HG02970 (cell line): ENCODE measurements around the gene FBXL12.
"Not testable (repeated sequence)": the region's sequence is repeated elsewhere in the genome, so short reads cannot be mapped to it uniquely, and the experiment has no call there.

ENCODE experiments used
- ATAC-seq: cut with Tn5 transposase; IDR thresholded peaks from one replicate; pipeline ENCODE4 v1.9.1; 2021; ENCODE audit warnings: mild to moderate bottlenecking, moderate library complexity, moderate number of reproducible peaks; ENCODE audit not compliant: unreplicated experiment, low FRiP score

Gene FBXL12

DNA sequence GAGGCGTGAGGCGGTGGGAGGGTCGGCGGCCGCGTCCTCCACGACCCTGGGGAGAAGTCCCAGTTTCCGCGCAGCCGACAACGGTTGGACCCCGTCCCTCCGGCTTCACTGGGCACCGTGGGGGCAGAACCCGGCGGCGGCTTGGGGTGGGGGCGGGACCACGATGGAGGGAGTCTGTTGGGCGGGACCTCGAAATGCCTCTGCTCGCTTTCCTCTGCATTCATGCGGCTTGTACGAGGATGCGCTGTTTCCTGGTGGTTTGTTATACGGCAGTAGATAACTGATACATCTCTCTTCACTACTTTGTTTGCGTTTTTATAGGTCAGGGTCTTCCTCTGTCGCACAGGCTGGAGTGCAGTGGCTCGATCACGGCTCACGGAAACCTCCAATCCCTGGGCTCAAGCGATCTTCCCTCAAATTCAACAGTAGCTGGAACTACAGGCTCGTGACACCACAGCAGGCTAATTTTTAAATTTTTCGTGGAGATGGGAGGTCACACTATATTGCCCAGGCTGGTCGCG lies 25.7 kb downstream of the FBXL12 start:
- ATAC-seq = no peak

DNA sequence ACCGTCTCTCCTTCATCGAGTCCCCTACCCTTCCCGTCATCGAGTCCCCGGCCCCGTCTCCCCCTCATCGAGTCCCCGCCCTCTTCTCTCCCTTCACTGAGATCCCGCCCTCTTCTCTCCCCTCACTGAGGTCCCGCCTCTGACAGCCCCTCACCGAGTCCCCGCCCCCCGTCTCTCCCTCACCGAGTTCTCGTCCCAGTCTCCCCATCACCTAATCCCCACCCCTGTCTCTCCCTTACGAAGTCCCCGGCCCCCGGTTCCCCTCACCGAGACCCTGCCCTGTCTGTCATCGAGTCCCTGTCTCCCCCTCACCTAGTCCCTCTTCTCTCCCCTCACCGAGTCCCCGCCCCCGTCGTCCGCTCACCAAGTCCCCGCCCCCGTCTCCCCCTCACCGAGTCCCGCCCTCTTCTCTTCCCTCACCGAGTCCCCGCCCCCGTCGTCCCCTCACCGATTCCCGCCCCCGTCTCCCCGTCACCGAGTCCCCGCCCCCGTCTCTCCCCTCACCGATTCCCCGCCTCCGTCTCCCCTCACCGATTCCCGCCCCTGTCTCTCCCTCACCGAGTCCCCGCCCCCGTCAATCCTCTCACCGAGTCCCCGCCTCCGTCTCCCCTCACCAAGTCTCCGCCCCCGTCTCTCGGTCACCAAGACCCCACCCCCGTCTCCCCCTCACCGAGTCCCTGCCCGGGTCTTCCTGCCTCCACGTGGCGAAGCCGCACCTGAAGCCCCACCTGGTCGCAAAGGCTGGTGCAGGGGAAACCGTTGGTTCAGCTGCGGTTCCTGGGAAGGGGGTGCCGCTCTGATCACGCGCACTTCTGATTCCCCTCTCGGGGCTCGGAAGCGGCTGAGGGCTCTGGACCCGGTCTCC lies 26.4 kb downstream of the FBXL12 start:
- ATAC-seq = no peak

DNA sequence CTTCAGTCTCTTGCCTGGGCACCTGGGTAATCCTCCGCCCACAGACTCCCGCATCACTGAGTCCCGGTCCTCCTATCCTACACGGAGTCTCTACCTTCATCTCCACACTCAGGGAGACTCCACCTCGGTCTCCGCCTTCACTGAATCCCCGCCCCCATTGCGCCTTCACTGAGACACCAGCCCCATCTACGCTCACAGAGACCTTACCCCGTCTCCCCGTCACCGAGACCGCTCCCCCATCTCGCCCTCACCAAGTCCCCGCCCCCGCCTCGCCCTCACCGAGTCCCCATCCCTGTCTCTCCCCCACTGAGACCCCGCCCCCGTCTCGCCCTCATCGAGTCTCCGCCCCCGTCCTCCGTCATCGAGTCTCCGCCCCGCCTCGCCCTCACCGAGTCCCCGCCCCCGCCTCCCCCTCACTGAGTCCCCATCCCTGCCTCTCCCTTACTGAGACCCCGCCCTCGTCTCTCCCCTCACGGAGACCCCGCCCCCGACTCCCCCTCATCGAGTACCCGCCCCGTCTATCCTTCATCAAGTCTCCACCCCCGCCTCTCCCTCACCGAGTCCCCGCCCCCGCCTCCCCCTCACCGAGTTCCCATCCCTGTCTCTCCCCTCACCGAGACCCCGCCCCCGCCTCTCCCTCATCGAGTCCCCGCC lies 27.2 kb downstream of the FBXL12 start:
- no peak for ATAC-seq

DNA sequence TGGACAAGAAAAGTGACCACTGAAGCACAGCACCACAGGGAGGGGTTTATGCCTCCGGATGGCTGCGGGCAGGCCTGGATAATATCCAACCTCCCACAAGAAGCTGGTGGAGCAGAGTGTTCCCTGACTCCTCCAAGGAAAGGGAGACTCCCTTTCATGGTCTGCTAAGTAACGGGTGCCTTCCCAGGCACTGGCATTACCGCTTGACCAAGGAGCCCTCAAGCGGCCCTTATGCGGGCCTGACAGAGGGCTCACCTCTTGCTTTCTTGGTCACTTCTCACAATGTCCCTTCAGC lies 27.9 kb downstream of the FBXL12 start:
- ATAC-seq = not testable (repeated sequence)

DNA sequence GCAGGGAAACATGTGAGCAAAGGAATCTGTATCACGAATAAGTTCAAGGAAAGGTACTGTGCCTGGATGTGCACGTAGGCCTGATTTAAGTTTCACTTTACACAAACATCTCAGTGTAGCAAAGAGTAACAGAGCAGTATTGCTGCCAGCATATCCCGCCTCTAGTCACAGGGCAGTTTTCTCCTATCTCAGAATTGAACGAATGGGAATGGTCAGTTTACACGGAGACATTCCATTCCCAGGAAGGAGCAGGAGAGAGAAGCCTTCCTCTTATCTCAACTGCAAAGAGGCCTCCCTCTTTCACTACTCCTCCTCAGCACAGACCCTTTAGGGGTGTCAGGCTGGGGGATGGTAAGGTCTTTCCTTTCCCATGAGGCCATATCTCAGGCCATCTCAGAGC lies 29.3 kb downstream of the FBXL12 start:
- ATAC-seq = not testable (repeated sequence)

DNA sequence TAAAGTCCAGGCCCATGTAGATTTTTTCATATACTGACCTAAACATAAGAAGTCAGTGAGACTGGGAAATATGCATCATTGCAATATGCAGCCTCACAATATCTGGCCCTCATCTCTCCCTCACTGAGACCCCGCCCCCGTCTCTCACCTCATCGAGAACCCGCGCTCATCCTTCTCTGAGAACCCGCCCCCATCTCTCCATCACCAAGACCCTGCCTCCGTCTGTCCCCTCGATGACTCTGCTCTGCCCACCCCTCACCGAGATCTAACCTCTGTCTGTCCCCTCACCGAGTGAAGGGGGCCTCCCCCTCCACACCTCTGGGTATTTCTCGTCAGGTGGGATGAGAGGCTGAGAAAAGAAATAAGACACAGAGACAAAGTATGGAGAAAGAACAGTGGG lies 29.8 kb downstream of the FBXL12 start:
- ATAC-seq = no peak

DNA sequence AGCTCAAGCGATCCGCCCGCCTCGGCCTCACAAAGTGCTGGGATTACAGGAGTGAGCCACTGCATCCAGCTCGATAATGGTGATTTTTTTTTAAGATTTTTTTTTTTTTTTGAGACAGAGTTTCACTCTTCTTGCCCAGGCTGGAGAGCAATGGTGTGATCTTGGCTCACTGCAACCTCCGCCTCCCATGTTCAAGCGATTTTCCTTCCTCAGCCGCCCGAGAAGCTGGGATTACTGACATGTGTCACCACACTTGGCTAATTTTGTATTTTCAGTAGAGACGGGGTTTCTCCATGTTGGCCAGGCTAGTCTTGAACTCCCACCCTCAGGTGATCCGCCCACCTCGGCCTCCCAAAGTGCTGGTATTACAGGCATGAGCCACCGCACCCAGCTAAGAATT lies 30.3 kb downstream of the FBXL12 start:
- not testable (repeated sequence) for ATAC-seq

DNA sequence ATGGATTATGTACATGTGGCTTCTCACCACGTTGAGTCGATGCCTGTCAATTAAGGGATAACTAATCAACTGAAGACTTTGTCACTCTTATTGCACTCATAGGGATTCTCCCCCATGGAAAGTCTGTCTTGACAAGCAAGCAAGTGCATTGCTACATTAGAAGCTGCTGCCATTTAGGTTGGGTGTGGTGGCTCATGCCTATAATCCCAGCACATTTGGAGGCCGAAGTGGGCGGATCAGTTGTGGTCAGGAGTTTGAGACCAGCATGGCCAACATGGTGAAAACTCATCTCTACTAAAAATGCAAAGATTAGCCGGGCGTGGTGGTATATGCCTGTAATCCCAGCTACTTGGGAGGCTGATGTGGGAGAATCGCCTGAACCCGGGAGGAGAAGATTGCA lies 32.1 kb downstream of the FBXL12 start:
- ATAC-seq = no peak

DNA sequence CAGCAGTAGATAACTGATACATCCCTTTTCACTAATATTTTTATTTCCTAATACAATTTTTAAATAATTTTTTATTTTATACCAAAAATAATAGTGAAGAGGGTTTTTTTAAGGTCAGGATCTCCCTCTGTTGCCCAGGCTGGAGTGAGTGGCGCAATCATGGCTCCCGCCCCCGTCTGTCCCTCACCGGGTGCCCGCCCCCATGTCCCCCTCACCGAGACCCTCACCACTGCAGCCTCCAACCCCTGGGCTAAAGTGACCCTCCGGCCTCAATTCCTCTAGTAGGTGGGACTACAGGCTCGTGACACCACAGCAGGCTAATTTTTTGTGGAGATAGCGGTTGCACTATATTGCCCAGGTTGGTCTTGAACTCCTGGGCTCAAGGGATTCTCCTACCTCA lies 32.5 kb downstream of the FBXL12 start:
- ATAC-seq = no peak

DNA sequence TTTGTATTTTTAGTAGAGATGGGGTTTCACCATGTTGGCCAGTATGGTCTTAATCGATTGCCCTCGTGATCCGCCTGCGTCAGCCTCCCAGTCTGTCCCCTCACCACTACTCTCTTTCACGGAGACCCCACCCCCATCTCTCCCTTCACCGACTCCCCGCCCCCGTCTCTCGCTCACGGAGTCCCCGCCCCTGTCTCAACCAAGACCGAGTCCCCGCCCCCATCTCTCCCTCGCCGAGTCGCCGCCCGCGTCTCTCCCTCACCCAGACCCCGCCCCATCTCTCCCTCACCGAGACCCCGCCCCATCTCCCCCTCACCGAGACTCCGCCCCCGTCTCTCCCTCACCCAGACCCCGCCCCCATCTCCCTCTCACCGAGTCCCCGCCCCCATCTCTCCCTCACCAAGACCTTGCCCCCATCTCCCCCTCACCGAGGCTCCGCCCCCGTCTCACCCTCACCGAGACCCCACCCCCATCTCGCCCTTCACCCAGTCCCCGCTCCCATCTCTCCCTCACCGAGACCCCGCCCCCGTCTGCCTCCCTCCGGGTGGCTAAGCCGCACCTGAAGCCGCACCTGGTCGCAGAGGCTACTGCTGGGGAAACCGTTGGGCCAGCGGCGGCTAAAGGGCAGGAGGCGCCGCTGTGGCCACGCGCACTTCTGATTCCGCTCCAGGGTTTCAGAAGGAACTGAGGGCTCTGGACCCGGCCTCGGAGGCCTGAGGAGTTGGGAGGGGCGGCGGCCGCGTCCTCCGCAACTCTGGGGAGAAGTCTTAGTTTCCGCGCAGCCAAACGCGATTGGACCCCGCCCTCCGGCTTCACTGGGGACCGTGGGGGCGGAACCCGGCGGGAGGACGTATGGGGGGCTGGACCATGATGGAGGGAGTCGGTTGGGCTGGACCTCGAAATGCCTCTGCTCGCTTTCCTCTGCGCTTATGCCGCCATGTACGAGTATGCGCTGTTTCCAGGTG lies 33.2 kb downstream of the FBXL12 start:
- peak; percentile 70 for ATAC-seq

DNA sequence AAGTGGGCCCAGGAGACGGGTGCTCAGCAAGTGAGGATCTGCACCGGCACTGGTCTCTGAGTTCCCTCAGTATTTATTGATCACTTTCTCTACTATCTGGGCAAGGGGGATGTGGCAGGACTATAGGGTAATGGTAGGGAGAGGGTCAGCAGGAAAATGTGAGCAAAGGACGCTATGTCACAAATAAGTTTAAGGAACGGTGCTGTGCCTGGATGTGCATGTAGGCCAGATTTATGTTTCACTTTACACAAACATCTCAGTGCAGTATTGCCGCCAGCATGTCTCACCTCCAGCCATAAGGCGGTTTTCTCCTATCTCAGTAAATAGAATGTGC lies 34.7 kb downstream of the FBXL12 start:
- ATAC-seq = not testable (repeated sequence)

DNA sequence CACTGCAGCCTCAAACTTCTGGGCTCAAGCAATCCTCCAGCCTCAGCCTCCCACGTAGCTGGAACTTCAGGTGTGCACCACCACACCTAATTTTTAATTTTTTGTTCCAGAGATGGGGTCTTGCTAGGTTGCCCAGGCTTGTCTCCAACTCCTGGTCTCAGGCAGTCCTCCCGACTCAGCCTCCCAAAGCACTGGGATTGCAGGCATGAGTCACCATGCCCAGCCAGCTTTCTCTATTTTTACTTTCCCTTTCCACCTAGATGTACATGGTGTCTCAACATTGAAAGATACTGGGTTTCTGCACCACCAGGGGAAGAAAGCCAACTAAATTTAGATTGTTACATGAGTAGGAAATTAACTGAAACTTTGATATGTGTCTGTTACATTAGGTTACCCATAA lies 36.5 kb downstream of the FBXL12 start:
- no peak for ATAC-seq

DNA sequence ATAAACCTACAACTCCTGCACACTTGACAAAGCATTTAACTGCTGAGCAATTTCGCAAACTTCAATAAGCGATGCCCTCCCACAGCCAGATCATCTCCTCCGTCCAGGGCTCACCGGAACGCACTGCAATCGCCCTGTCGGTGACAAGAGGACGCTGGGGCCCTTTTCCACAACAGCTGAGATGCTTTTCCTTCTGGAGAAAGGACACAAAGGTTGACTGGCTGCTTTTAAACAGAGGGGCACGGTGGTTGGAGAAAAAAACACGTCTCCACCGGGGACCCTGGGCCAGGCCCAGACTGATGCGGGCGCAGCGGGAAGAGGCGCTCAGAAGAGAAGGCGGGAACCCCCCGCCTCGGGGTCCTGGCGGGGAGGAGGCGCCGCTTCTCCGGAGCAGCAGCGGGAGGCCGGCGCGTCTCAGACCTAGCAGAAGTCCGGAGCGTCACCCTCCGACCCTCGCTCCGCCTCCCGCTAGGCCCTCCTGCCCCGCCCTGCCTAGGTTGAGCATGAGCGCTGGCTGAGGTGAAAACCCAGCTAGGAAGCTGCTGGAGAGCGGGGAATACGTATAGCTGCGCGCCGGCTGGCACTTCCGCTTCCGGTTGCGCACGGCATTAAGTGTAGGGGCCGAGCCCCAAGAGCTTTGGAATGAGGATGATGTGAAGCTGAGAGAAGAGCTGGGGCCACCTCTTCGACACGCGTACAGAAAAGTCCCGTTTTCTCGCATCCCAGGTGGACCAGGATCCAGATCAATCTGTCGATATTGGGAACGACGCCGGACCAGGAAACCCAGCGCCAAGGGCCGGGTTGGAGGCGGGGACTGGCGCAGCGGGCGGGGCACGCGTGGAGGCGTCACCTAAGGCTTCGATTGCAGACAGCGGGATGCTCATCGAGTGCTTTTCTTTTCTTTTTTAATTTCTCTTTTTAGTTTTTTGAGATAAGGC lies 50.4 kb downstream of the FBXL12 start, which contains the start of gene ZNF846:
TSS of gene ZNF846 (minus strand) at position 564 of the 938 bp plus-strand sequence. CDS start 3,788 bp downstream, outside the sequence.
- ATAC-seq = peak; percentile 94
